NOMO-1 treated with DMSO at 0.1 percent for 48 hours (cell line): Measurements from ENCODE around the gene PROKR2.

ENCODE experiments used
- DNase-seq: peaks from one replicate; lab custom pipeline; 2025; ENCODE audit not compliant: unreplicated experiment; lab: John Stamatoyannopoulos, UW

PROKR2 gene

GRCh38 chr20:5316188-5317158, at the start of gene PROKR2:
PROKR2 (minus strand) TSS chr20:5316954; CDS start chr20:5314369, 2,585 bp downstream.
- DNase-seq, result no peak

GRCh38 chr20:5364997-5365597, 48.3 kb upstream of the PROKR2 start:
- DNase-seq, result no peak

GRCh38 chr20:5364136-5364821, 47.5 kb upstream of the PROKR2 start:
- peak; percentile 30 for DNase-seq

GRCh38 chr20:5362771-5363170, 46.0 kb upstream of the PROKR2 start:
- DNase-seq, result no peak

GRCh38 chr20:5361176-5361575, 44.4 kb upstream of the PROKR2 start:
- DNase-seq, result no peak

GRCh38 chr20:5357946-5358345, 41.2 kb upstream of the PROKR2 start:
- DNase-seq, result peak; percentile 91

GRCh38 chr20:5356941-5357340, 40.2 kb upstream of the PROKR2 start:
- DNase-seq, result no peak

- DNase-seq, result peak; percentile 9
Observed at GRCh38 chr20:5354901-5355300, 38.1 kb upstream of the PROKR2 start.

- DNase-seq, result peak; percentile 32
Observed at GRCh38 chr20:5353624-5354496, 37.1 kb upstream of the PROKR2 start.

GRCh38 chr20:5349448-5349847, 32.7 kb upstream of the PROKR2 start:
- no peak for DNase-seq

- no peak for DNase-seq
Observed at GRCh38 chr20:5342021-5342420, 25.3 kb upstream of the PROKR2 start.

GRCh38 chr20:5331340-5331739, 14.6 kb upstream of the PROKR2 start:
- no peak for DNase-seq

GRCh38 chr20:5328268-5328667, 11.5 kb upstream of the PROKR2 start:
- DNase-seq, result no peak

GRCh38 chr20:5327356-5327755, 10.6 kb upstream of the PROKR2 start:
- DNase-seq, result no peak

- no peak for DNase-seq
Observed at GRCh38 chr20:5315807-5316187, 957 bp downstream of the PROKR2 start.

GRCh38 chr20:5313916-5314315, 2.8 kb downstream of the PROKR2 start:
- DNase-seq, result no peak

- DNase-seq, result no peak
Observed at GRCh38 chr20:5312518-5312917, 4.2 kb downstream of the PROKR2 start.

GRCh38 chr20:5309971-5310370, 6.8 kb downstream of the PROKR2 start:
- DNase-seq, result no peak

GRCh38 chr20:5298811-5299210, 17.9 kb downstream of the PROKR2 start:
- DNase-seq, result no peak

GRCh38 chr20:5297280-5298004, 19.3 kb downstream of the PROKR2 start:
- DNase-seq, result no peak
